ENCODE measurements around the gene SHMT2.

Gene SHMT2

DNA sequence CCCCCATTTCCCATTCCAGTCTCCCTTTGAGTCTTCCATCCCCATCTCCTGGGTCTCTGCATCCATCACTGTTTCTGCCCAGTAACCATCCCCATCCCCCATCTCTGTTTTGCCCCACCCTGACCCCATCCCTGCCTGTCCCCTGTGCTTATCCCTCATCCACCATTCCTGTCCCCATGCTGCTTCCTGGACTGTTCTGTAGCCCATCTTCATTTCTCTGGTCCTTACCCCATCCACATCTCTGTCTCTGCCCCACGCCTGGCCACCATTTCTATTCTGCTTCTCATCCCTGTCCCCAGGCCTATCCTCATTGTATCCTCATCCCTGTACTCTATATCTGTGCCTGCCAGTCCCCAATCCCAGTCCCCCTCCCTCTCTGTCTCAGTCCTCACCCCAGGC, 8.7 kb upstream of the SHMT2 start:
- Histone ChIP-seq H2AFZ (no peak overlapping the region), H3K4me2 (ENCODE audit: low read length) (no peak overlapping the region), H3K9me3 (ENCODE audit: control insufficient read depth, low read length) (no peaks in the 10 kb centered on the region), H3K9ac (no peak overlapping the region), H3K36me3 (ENCODE audit: control insufficient read depth, insufficient read depth, low read length) (no peaks in the 10 kb centered on the region), H3K79me2 (no peaks in the 10 kb centered on the region), H3K4me1 (peaks cover 4% of the 10 kb centered on the region), H3K4me3 (ENCODE audit: low read depth, low read length) (no peak overlapping the region), H3K27me3 (ENCODE audit: control insufficient read depth, insufficient read depth, low read length) (peaks cover 14% of the 10 kb centered on the region), H3K27ac (no peak overlapping the region)
- TF ChIP-seq, protein P1, sequence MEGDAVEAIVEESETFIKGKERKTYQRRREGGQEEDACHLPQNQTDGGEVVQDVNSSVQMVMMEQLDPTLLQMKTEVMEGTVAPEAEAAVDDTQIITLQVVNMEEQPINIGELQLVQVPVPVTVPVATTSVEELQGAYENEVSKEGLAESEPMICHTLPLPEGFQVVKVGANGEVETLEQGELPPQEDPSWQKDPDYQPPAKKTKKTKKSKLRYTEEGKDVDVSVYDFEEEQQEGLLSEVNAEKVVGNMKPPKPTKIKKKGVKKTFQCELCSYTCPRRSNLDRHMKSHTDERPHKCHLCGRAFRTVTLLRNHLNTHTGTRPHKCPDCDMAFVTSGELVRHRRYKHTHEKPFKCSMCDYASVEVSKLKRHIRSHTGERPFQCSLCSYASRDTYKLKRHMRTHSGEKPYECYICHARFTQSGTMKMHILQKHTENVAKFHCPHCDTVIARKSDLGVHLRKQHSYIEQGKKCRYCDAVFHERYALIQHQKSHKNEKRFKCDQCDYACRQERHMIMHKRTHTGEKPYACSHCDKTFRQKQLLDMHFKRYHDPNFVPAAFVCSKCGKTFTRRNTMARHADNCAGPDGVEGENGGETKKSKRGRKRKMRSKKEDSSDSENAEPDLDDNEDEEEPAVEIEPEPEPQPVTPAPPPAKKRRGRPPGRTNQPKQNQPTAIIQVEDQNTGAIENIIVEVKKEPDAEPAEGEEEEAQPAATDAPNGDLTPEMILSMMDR (IDR thresholded peaks at IDR 0.05): no peak

DNA sequence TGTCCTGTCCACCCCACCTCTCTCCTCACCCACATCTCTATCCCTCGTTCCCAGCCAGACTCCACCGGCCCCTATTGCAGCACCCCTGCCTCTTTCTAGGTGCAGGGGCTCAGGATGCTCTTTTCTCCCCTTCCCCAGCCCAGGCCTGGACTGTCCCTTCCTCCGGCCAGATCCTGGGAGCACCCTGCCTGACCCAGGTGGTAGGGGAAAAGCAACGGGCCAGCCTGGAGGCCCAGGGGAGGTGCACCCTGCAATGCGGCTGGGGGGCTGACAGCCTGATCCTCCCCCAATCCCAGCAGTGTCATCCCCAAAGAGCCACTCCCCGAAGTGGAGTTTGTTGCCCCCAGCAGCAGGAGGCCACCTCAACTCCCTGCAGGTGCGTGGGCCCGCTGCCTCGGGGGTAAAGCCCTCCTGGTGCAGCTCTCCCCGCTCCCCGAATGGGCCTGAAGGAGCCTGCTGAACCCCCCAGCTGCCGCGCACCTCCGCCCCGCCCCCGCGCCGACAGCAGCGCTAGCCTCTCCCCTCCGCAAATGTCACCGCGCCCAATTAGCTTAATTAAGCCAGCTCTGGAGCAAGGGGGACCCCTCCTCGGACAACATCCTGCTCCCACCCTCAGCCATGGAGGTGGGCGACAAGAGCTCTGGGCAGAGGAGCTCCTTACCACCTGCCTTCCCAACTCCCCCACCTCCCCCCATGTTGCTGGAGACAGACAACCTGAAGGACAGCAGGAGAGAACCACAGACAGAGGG, 8.2 kb upstream of the SHMT2 start:
- H3K9ac ChIP-seq: no peak overlapping the region
- no peaks in the 10 kb centered on the region for H3K9me3 ChIP-seq (ENCODE audit: control insufficient read depth, low read length)
- no peak overlapping the region for H3K4me3 ChIP-seq (ENCODE audit: low read depth, low read length)
- H3K36me3 ChIP-seq (ENCODE audit: control insufficient read depth, insufficient read depth, low read length): no peaks in the 10 kb centered on the region
- H3K27me3 ChIP-seq (ENCODE audit: control insufficient read depth, insufficient read depth, low read length): peaks cover 12% of the 10 kb centered on the region
- TF ChIP-seq, protein P1 (IDR thresholded peaks at IDR 0.05): no peak
- peaks cover 3% of the 10 kb centered on the region for H3K4me1 ChIP-seq
- no peak overlapping the region for H2AFZ ChIP-seq
- H3K79me2 ChIP-seq: no peaks in the 10 kb centered on the region
- H3K4me2 ChIP-seq (ENCODE audit: low read length): no peak overlapping the region
- no peak overlapping the region for H3K27ac ChIP-seq

DNA sequence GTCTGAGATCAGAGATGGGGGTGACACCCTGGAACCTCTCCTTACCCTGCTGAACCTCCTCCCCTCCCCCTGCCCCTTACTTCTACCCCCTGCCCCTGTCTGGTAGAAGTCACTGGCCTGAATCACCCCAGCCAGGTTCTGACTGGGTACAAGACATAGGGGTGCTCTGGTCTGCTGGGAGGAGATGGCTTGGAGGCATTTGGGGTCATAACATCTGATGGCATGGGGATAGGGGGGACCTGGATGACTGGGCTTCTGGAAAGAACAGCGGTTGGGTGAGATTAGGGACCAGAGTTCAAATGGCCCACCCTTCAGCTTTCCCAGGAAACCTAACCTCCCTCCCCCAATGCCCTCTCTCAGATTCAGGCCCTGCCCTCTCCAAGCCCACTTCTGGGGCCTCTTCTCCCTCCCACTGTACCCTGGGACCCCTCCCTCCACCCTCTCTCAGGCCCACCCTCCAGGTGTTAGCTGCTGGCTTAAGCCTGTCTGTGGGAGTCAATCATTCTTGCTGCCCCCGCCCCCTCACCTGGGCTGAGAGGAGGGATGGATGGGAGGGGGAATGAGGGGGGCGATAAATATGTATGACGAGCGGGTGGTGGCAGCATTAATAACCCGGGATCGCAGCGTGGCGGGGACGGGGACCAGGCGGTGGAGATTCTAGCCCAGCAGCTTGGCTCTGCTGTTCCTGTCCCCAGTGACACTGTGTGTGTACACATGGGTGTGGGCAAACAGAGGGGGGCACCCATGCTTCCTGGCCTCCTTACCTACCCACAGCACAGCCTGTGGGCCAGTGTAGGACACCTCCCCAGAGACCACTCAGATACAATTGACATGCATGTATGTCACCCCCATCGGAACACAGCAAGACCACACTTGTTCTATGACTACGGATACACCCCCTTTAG, 7.0 kb upstream of the SHMT2 start:
- H3K9me3 ChIP-seq (ENCODE audit: control insufficient read depth, low read length): no peaks in the 10 kb centered on the region
- H3K4me2 ChIP-seq (ENCODE audit: low read length): no peak overlapping the region
- H3K27ac ChIP-seq: no peak overlapping the region
- no peak overlapping the region for H3K4me3 ChIP-seq (ENCODE audit: low read depth, low read length)
- H3K9ac ChIP-seq: no peak overlapping the region
- no peaks in the 10 kb centered on the region for H3K36me3 ChIP-seq (ENCODE audit: control insufficient read depth, insufficient read depth, low read length)
- H3K4me1 ChIP-seq: peaks cover 2% of the 10 kb centered on the region
- H2AFZ ChIP-seq: no peak overlapping the region
- no peaks in the 10 kb centered on the region for H3K79me2 ChIP-seq
- peaks cover 12% of the 10 kb centered on the region for H3K27me3 ChIP-seq (ENCODE audit: control insufficient read depth, insufficient read depth, low read length)
- TF ChIP-seq, protein P1 (IDR thresholded peaks at IDR 0.05): no peak

DNA sequence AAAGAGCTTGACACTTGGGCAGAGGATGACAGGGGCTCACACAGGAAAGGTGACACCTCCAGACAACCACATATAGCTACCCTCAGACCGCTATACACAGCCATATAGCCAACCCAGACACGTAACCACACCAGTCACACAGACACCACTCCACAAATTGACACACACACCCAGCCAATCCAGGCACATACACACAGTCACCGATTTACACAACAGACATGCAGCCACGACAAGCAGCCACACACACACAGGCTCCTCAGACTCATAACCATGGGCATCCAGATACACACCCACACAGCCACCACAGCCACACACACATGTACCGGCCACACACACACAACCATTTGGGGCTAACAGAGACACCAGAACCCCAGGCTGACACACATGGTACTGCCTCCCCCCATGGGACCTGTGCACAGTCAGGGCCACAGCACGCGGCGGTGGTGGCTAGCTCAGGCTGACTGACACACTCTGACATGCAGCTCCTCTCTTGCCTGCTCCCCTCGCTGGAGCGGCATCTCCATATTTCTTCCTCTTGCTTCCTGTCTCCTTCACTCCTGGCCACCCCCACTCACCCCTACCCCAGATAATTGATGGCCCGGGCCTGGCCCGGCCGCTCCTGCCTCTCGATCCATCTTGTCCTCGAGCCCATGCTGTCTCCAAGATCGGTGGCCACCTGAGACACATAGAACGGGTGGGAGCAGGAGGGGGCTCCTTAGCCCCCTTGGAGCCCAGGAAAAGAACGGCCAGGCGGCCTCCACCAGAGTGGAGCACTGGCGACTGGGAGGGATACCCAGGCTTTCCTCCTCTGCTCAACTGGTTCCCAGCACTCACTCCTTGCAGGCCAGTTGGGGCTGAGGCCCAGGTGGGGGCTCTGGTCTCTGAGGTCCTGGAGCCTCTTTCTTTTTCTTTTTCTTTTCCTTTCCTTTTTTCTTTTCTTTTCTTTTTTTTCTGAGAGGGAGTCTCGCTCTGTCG, 6.0 kb upstream of the SHMT2 start:
- Histone ChIP-seq H3K9ac (no peak overlapping the region), H3K9me3 (ENCODE audit: control insufficient read depth, low read length) (no peaks in the 10 kb centered on the region), H3K27ac (no peak overlapping the region), H3K36me3 (ENCODE audit: control insufficient read depth, insufficient read depth, low read length) (no peaks in the 10 kb centered on the region), H3K79me2 (no peaks in the 10 kb centered on the region), H3K4me2 (ENCODE audit: low read length) (no peak overlapping the region), H2AFZ (no peak overlapping the region), H3K27me3 (ENCODE audit: control insufficient read depth, insufficient read depth, low read length) (peaks cover 12% of the 10 kb centered on the region), H3K4me1 (no peaks in the 10 kb centered on the region), H3K4me3 (ENCODE audit: low read depth, low read length) (no peak overlapping the region)
- TF ChIP-seq, protein P1 (IDR thresholded peaks at IDR 0.05): no peak

All from parathyroid adenoma (tissue), 2 donors.